OCI-LY7 (cell line): ENCODE results near the gene DNAH8.

ENCODE experiments used
- CTCF ChIP-seq: fragments of 200-600 bp; sonication (generic); conservative IDR thresholded peaks from 2 replicates; pipeline ENCODE4 v1.5.1; 2014; ENCODE audit warnings: mild to moderate bottlenecking, antibody characterized with exemption, low read length, moderate library complexity, mixed read lengths
- EZH2phosphoT487 ChIP-seq: fragments of 200-600 bp; sonication (generic); IDR thresholded peaks from 2 replicates; pipeline ENCODE4 v1.6.1; 2018; ENCODE audit warnings: low read depth, borderline replicate concordance, mild to moderate bottlenecking, mixed run types, antibody characterized with exemption, low read length, moderate library complexity, mixed read lengths

GRCh38 chr6:38976051-38976450 lies 260.9 kb downstream of the DNAH8 start:
- TF ChIP-seq CTCF (no peak), EZH2phosphoT487 (no peak)
